Activated naive CD4-positive, alpha-beta T cell (primary cell): Measurements from ENCODE around the gene SERPINB1.
"Not testable (repeated sequence)": the region's sequence is repeated elsewhere in the genome, so short reads cannot be mapped to it uniquely, and the experiment has no call there.

Experiments used
- DNase-seq, 4 experiments: peaks; one replicate each; lab custom pipeline; 2025; lab: John Stamatoyannopoulos, UW

The SERPINB1 gene

DNA sequence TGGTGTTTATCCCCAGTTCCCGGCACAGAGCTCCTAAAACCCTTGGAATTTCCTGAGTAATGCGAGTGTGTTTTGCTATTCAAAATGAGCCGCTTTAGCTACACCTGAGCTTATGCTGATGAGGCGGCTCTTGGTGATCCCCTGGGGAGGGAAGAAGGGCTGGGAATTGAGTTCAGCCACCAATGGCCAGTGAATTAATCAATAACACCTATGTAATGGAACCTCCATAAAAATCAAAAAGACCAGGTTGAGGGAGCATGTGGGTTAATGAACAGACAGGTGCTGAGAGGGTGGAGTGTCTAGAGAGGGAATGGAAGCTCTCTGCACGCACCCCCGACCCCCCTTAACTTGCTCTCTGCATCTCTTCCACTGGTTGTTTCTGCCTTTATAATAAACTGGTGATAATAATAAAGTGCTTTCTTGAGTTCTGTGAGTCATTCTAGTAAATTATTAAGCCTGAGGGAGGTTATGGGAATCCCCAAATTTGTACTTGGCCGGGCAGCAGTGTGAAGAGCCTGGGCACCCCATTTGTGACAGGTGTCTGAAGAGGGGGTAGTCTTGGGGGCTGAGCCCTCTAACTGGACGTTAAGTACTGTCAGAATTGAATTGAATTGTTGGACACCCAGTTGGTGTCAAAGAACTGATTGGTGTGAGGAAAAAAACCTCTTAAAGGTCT is 24.6 kb upstream of the SERPINB1 start:
- DNase-seq, result no peak

DNA sequence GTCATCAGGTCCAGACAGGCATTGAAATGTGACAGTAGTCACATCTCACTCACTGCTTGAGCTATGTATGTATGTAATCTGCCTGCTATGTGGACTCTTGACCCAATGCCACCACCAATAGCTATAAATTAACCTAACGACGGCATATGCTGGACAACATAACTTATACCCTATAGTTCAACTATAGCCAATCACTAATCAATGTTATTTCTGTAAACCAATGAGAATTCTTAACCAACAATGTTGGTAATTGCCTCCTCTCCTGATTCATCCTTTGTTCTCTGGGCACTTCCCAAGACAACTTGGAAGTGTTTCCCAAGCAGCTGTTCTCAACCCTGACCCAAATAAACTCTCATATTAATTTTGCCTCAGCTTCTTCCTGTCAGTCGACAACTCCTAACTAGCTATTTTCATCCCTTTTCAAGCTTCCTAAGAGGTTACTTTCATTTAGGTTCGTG is 24.1 kb upstream of the SERPINB1 start:
- no peak for DNase-seq

- DNase-seq, result no peak
Observed at GRCh38 chr6:2865270-2865669, 23.6 kb upstream of the SERPINB1 start.

GRCh38 chr6:2863901-2864300 is 22.2 kb upstream of the SERPINB1 start:
- no peak for DNase-seq

GRCh38 chr6:2862712-2863181 is 21.1 kb upstream of the SERPINB1 start:
- DNase-seq, result no peak

- DNase-seq, result no peak
Observed at GRCh38 chr6:2861822-2862164, 20.1 kb upstream of the SERPINB1 start.

GRCh38 chr6:2861060-2861821 is 19.6 kb upstream of the SERPINB1 start:
- no peak for DNase-seq

GRCh38 chr6:2860706-2861059 is 19.0 kb upstream of the SERPINB1 start:
- DNase-seq, result not testable (repeated sequence)

GRCh38 chr6:2859798-2860705 is 18.4 kb upstream of the SERPINB1 start:
- not testable (repeated sequence) for DNase-seq

- DNase-seq, result no peak
Observed at GRCh38 chr6:2859185-2859700, 17.6 kb upstream of the SERPINB1 start.

DNA sequence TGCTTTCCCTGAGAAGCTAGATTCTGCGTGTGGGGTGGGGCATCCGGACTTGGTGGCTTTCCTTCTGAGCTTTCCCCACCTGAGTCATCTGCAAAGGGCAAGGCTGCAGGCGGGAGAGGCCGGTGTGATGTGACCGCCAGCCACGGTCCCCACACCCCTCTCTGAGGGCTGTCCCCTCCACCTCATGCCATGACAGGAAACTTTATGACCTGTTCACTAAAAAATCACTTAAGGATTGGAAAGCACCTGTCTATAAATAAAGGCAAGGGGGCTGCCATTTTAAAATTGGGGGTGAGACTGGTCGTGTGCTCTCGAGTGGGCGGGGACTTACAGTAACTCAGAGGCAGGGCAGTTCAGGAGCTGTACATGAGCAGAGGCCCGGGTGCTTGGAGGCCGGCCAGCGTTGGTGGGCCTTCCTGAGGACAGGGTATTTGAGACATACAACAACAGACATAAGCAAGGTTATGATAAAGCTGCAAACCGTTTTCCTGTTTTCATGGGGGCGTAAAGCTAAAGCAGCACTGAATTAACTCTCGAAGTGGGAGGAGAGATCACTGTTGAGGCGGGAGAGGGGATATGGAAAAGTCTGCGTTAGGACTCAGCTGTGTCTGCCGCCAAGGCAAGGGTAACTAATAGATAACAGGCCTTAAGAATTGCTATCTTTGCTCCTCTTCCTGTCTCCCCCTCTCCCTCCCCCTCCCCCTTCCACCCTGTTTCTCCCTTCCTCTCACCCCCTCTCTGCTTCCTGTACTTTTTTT is 16.1 kb upstream of the SERPINB1 start:
- DNase-seq, result peak in 2 of 4 experiments; percentile 34 to 36

DNA sequence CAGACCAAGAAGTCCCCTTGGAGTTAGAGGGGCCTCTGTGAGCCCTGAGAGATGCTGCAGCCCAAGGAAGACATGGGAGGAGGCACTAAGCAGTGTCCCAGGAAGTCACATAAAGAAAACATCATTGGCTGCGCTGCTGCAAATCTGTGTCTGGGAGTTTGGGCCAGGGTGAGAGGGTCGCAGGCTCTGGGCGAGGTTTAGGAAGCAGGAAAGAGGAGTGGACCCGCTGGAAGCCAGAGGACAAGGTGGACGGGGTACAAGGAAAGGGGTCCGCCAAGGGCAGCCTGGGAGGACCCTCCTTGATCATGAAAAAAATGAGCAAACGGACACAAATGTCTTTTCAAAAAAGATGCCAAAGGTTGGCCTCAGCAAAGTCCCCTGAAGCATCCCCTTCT is 15.5 kb upstream of the SERPINB1 start:
- no peak for DNase-seq

GRCh38 chr6:2855061-2855519 is 13.4 kb upstream of the SERPINB1 start:
- DNase-seq, result no peak

GRCh38 chr6:2854396-2854982 is 12.8 kb upstream of the SERPINB1 start:
- DNase-seq, result no peak

GRCh38 chr6:2853769-2854395 is 12.2 kb upstream of the SERPINB1 start:
- peak in 2 of 4 experiments; percentile 20 to 24 for DNase-seq

GRCh38 chr6:2853378-2853768 is 11.7 kb upstream of the SERPINB1 start:
- not testable (repeated sequence) for DNase-seq

DNA sequence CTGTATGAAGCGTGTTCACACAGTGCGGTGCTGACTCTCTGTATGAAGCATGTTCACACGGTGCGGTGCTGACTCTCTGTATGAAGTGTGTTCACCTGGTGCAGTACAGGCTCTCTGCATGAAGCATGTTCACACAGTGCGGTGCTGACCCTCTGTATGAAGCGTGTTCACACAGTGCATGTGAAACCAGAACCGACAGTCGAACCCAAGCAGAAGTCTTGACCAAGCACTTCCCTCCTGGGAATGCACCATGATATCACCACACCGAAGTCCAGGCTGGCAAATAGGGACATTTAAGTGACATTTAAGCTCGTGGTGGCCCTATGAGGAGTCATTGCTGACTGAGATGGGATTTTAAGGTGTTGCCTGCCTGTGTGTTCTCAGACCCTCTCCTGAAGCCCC is 11.3 kb upstream of the SERPINB1 start:
- DNase-seq, result no peak

GRCh38 chr6:2852514-2852855 is 10.8 kb upstream of the SERPINB1 start:
- DNase-seq, result no peak

GRCh38 chr6:2851727-2852513 is 10.3 kb upstream of the SERPINB1 start:
- no peak for DNase-seq
